Measurements from ENCODE around the gene CENPU.

GRCh38 chr4:184719407-184719806 is 14.5 kb downstream of the CENPU start:
- TF ChIP-seq CTCF (conservative IDR thresholded peaks at IDR 0.05; ENCODE audit: low read depth, low read length) (no peak), EZH2 (IDR thresholded peaks at IDR 0.05; ENCODE audit: low read length, unreplicated experiment) (no peak), EZH2phosphoT487 (IDR thresholded peaks at IDR 0.05; ENCODE audit: borderline replicate concordance, low read length) (no peak)
